Uterus (tissue), 4 donors: ENCODE data around the gene RBMXL3. TPM values are rescaled to one million over a fixed set of nuclear protein-coding genes. Genes with fewer than 3 reads are reported as not detected.

Source experiments
- DNase-seq, 2 donors: peaks; one replicate each; pipeline ENCODE4 v3.0.0-alpha.2; 2019 to 2020
- H3K27ac ChIP-seq, 2 donors: fragments of 200-600 bp; sonication (generic); 1 replicate in 1 of 2; 2 replicates in 1 of 2; pipeline ENCODE4 v1.5.1; 2016 to 2018
- H3K27me3 ChIP-seq, 2 donors: fragments of 200-600 bp; sonication (generic); one replicate each; pipeline ENCODE4 v1.5.1; 2018 to 2019; ENCODE audit warnings: control low read depth in 1 of 2
- H3K36me3 ChIP-seq, 2 donors: fragments of 200-600 bp; sonication (generic); one replicate each; pipeline ENCODE4 v1.5.1; 2019; ENCODE audit warnings: control low read depth in 1 of 2
- H3K4me1 ChIP-seq, 2 donors: fragments of 200-600 bp; sonication (generic); one replicate each; pipeline ENCODE4 v1.5.1; 2018 to 2019; ENCODE audit warnings: control low read depth in 1 of 2
- H3K4me3 ChIP-seq, 2 donors: fragments of 200-600 bp; sonication (generic); 1 replicate in 1 of 2; 2 replicates in 1 of 2; pipeline ENCODE4 v1.5.1; 2018 to 2019; ENCODE audit warnings: mild to moderate bottlenecking in 1 of 2
- H3K9me3 ChIP-seq, 2 donors: fragments of 200-600 bp; sonication (generic); one replicate each; pipeline ENCODE4 v1.5.1; 2019; ENCODE audit warnings: control low read depth in 1 of 2
- CTCF ChIP-seq, 4 experiments: fragments of 200-600 bp in 2 of 4; fragments of 450-650 bp in 2 of 4; sonication (generic) in 2 of 4; IDR thresholded peaks; one replicate each; pipeline ENCODE4 v1.5.1; 2016 to 2019; ENCODE audit warnings: antibody characterized with exemption in 4 of 4, mild to moderate bottlenecking in 2 of 4, moderate library complexity in 1 of 4
- POLR2A ChIP-seq, 2 donors: fragments of 450-650 bp; IDR thresholded peaks; one replicate each; pipeline ENCODE4 v1.6.1; 2016; ENCODE audit warnings: antibody characterized with exemption in 2 of 2, mild to moderate bottlenecking in 1 of 2, moderate library complexity in 1 of 2
- intact Hi-C: fragments of 100-400 bp; cut with DNase I; formaldehyde crosslinking; loops from one replicate; pipeline ENCODE4 v1.15.1; 2023; ENCODE audit warnings: low total_unique reads
- total RNA-seq, 4 donors: library from RNA; depleted of rRNA in 3 of 4; stranded (reverse); fragments of >200 nt in 3 of 4; gene quantifications; one replicate each; pipeline versions ENCODE4 v1.1.0 to v1.2.4, GENCODE V29; 2014 to 2023
- donor health status: DM: yes; HTN: yes; CAD: no.

Gene RBMXL3
- total RNA-seq = not detected

- Histone ChIP-seq H3K36me3 (no peaks in the 10 kb centered on the region), H3K4me1 (no peaks in the 10 kb centered on the region), H3K27me3 (no peaks in the 10 kb centered on the region), H3K9me3 (no peaks in the 10 kb centered on the region), H3K4me3 (no peak within 1 kb of the TSS), H3K27ac (no peak within 1 kb of the TSS)
- TF ChIP-seq CTCF (IDR thresholded peaks at IDR 0.05) (no peak), POLR2A (IDR thresholded peaks at IDR 0.05) (no peak)
- intact Hi-C loops = no loop called here
- no peak for DNase-seq
These were observed at the start of gene RBMXL3 for GRCh38 chrX:115189110-115189509. Gene RBMXL3, plus strand, starts transcription at chrX:115189410. Its CDS starts 32 bp downstream, at chrX:115189442.

- no peak overlapping the region for H3K4me3 ChIP-seq
- no peak for DNase-seq
- TF ChIP-seq CTCF (IDR thresholded peaks at IDR 0.05) (no peak), POLR2A (IDR thresholded peaks at IDR 0.05) (no peak)
- intact Hi-C loops = no loop called here
- no peaks in the 10 kb centered on the region for H3K36me3 ChIP-seq
- no peaks in the 10 kb centered on the region for H3K9me3 ChIP-seq
- no peaks in the 10 kb centered on the region for H3K4me1 ChIP-seq
- no peak overlapping the region for H3K27ac ChIP-seq
- no peaks in the 10 kb centered on the region for H3K27me3 ChIP-seq
These were observed 47.2 kb upstream of the RBMXL3 start for GRCh38 chrX:115142057-115142456.

GRCh38 chrX:115147220-115147619 is 42.0 kb upstream of the RBMXL3 start:
- H3K27me3 ChIP-seq = peaks cover 0 to 15% of the 10 kb centered on the region in 2 donors
- H3K9me3 ChIP-seq = no peaks in the 10 kb centered on the region
- no peak overlapping the region for H3K27ac ChIP-seq
- no peak for DNase-seq
- H3K36me3 ChIP-seq = no peaks in the 10 kb centered on the region
- peak; percentile 30 to 43 (median 34) for TF ChIP-seq CTCF (IDR thresholded peaks at IDR 0.05)
- no peak for TF ChIP-seq POLR2A (IDR thresholded peaks at IDR 0.05)
- no peak overlapping the region for H3K4me3 ChIP-seq
- no peaks in the 10 kb centered on the region for H3K4me1 ChIP-seq
- intact Hi-C loops = no loop called here

GRCh38 chrX:115173181-115173580 is 16.0 kb upstream of the RBMXL3 start:
- no peaks in the 10 kb centered on the region for H3K4me1 ChIP-seq
- no peak overlapping the region for H3K27ac ChIP-seq
- no peak overlapping the region for H3K4me3 ChIP-seq
- no peaks in the 10 kb centered on the region for H3K9me3 ChIP-seq
- no peaks in the 10 kb centered on the region for H3K36me3 ChIP-seq
- TF ChIP-seq POLR2A (IDR thresholded peaks at IDR 0.05) = no peak
- TF ChIP-seq CTCF (IDR thresholded peaks at IDR 0.05) = no peak
- intact Hi-C loops = no loop called here
- no peaks in the 10 kb centered on the region for H3K27me3 ChIP-seq
- no peak for DNase-seq

- no peak overlapping the region for H3K27ac ChIP-seq
- H3K36me3 ChIP-seq = no peaks in the 10 kb centered on the region
- no peaks in the 10 kb centered on the region for H3K27me3 ChIP-seq
- no peaks in the 10 kb centered on the region for H3K9me3 ChIP-seq
- no peak for DNase-seq
- no peak overlapping the region for H3K4me3 ChIP-seq
- TF ChIP-seq POLR2A (IDR thresholded peaks at IDR 0.05) (no peak), CTCF (IDR thresholded peaks at IDR 0.05) (no peak)
- no peaks in the 10 kb centered on the region for H3K4me1 ChIP-seq
- intact Hi-C loops = no loop called here
These were observed 14.7 kb upstream of the RBMXL3 start for GRCh38 chrX:115174548-115174947.
